Hepatocyte (in vitro differentiated cells): ENCODE results near the gene DOCK8.

Source experiments
- EZH2 ChIP-seq: fragments of 200-600 bp; sonication (generic); IDR thresholded peaks from 2 replicates; pipeline ENCODE4 v1.6.1; 2016; ENCODE audit warnings: antibody characterized with exemption, mild to moderate bottlenecking, borderline replicate concordance
- EZH2phosphoT487 ChIP-seq: fragments of 200-600 bp; sonication (generic); IDR thresholded peaks from one replicate; pipeline ENCODE4 v1.6.1; 2018; ENCODE audit warnings: antibody characterized with exemption, mild to moderate bottlenecking, low read depth, moderate library complexity; ENCODE audit not compliant: unreplicated experiment, severe bottlenecking
- TF ChIP-seq, protein P1 (sequence below): fragments of 200-600 bp; sonication (generic); IDR thresholded peaks from 2 replicates; pipeline ENCODE4 v1.5.1; 2016; ENCODE audit warnings: antibody characterized with exemption, mild to moderate bottlenecking; ENCODE audit not compliant: poor library complexity

DNA sequence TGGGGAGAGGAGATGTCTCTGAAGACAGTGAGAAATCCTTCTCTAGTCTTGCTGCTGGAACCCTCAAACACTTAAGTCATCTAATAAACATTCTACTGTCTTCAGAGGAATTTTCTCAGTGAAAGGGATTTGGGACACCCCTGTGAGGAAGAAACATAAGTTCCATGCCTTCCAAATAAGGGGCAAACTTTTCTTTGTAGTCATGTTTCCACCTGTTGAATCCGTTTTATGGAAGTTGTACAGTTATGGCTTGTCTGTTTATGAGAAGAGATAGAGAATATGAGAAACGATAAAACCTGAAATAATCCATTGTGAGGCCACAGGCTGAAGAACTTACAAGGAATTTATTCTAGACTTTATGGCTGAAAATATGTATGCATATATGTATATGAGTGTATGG, 49.6 kb downstream of the DOCK8 start:
- no peak for TF ChIP-seq EZH2
- TF ChIP-seq, protein P1, sequence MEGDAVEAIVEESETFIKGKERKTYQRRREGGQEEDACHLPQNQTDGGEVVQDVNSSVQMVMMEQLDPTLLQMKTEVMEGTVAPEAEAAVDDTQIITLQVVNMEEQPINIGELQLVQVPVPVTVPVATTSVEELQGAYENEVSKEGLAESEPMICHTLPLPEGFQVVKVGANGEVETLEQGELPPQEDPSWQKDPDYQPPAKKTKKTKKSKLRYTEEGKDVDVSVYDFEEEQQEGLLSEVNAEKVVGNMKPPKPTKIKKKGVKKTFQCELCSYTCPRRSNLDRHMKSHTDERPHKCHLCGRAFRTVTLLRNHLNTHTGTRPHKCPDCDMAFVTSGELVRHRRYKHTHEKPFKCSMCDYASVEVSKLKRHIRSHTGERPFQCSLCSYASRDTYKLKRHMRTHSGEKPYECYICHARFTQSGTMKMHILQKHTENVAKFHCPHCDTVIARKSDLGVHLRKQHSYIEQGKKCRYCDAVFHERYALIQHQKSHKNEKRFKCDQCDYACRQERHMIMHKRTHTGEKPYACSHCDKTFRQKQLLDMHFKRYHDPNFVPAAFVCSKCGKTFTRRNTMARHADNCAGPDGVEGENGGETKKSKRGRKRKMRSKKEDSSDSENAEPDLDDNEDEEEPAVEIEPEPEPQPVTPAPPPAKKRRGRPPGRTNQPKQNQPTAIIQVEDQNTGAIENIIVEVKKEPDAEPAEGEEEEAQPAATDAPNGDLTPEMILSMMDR, result no peak
- TF ChIP-seq EZH2phosphoT487, result no peak
